ENCODE data around the gene MBTD1. TPM values are rescaled to one million over a fixed set of nuclear protein-coding genes. Genes with fewer than 3 reads are reported as not detected.
"Not testable (repeated sequence)": the region's sequence is repeated elsewhere in the genome, so short reads cannot be mapped to it uniquely, and the experiment has no call there.

MBTD1 gene
- total RNA-seq, result 10 to 100 TPM; 10.0 to 11.8 TPM
- polyA plus RNA-seq (ENCODE audit: insufficient read length in 6 of 6), result 10 to 100 TPM; 49.2 to 64.9 (median 52.9) TPM
- long read RNA-seq, donor 1, partial matches to known transcripts, result 33 of 75 reads
- long read RNA-seq, donor 1, other reads (novel, unspliced or antisense), result 42 of 75 reads
- long read RNA-seq, donor 2, partial matches to known transcripts, result 58 of 111 reads
- long read RNA-seq, donor 2, other reads (novel, unspliced or antisense), result 53 of 111 reads
- long read RNA-seq, donor 3, result 0 reads
- long read RNA-seq, donor 4, result 0 reads
- long read RNA-seq, donor 5, full-length matches to known transcripts, result 4 of 39 reads
- long read RNA-seq, donor 5, partial matches to known transcripts, result 19 of 39 reads
- long read RNA-seq, donor 5, other reads (novel, unspliced or antisense), result 16 of 39 reads
- long read RNA-seq, donor 6, partial matches to known transcripts, result 20 of 40 reads
- long read RNA-seq, donor 6, other reads (novel, unspliced or antisense), result 20 of 40 reads
- long read RNA-seq, donor 7, partial matches to known transcripts, result 0 of 1 reads
- long read RNA-seq, donor 7, other reads (novel, unspliced or antisense), result 0 of 1 reads
- long read RNA-seq, donor 8, full-length matches to known transcripts, result 1 of 1 reads
- long read RNA-seq, donor 8, partial matches to known transcripts, result 0 of 1 reads
- long read RNA-seq, donor 8, other reads (novel, unspliced or antisense), result 0 of 1 reads
- long read RNA-seq, donor 9, result 0 reads
- long read RNA-seq, donor 10, partial matches to known transcripts, result 1 of 2 reads
- long read RNA-seq, donor 10, other reads (novel, unspliced or antisense), result 1 of 2 reads
- long read RNA-seq, donor 11, result 0 reads
- long read RNA-seq, donor 12, partial matches to known transcripts, result 31 of 51 reads
- long read RNA-seq, donor 12, other reads (novel, unspliced or antisense), result 20 of 51 reads

GRCh38 chr17:51259564-51260236 lies at the start of gene MBTD1:
Gene MBTD1 (minus strand): TSS chr17:51260049. CDS start chr17:51225161, 34,888 bp downstream.
- Histone ChIP-seq H3K36me3 (peaks cover 0 to 22% of the 10 kb centered on the region in 2 donors), H3K9me3 (no peaks in the 10 kb centered on the region), H3K27me3 (no peaks in the 10 kb centered on the region), H3K27ac (peak within 1 kb of the TSS; percentile 96 to 98), H3K4me1 (peaks cover 15 to 66% of the 10 kb centered on the region in 2 donors), H3K4me3 (peak within 1 kb of the TSS; percentile 80 to 91)
- DNase-seq (peak in 3 of 4 donors; percentile 95 to 98 (median 96)), ATAC-seq (peak; percentile 89)
- intact Hi-C loops (cut with DNase I), result loop anchor here in 1 of 2 donors (10.0 kb wide), 1 partner anchor 65 kb away; no protein-coding TSS in a partner anchor
- no peak for TF ChIP-seq CTCF (IDR thresholded peaks at IDR 0.05)

- ATAC-seq (no peak), DNase-seq (no peak)
- intact Hi-C loops (cut with DNase I), result no loop called here
- H3K9me3 ChIP-seq, result peaks cover 0 to 2% of the 10 kb centered on the region in 2 donors
- H3K27ac ChIP-seq, result no peak overlapping the region
- no peaks in the 10 kb centered on the region for H3K27me3 ChIP-seq
- TF ChIP-seq CTCF (IDR thresholded peaks at IDR 0.05), result no peak
- H3K36me3 ChIP-seq, result peaks cover 0 to 3% of the 10 kb centered on the region in 2 donors
- no peaks in the 10 kb centered on the region for H3K4me1 ChIP-seq
- no peak overlapping the region for H3K4me3 ChIP-seq
Observed at GRCh38 chr17:51305182-51305581, 45.3 kb upstream of the MBTD1 start.

GRCh38 chr17:51299859-51300258 lies 40.0 kb upstream of the MBTD1 start:
- peaks cover 0 to 33% of the 10 kb centered on the region in 2 donors for H3K36me3 ChIP-seq
- DNase-seq (no peak), ATAC-seq (no peak)
- no peak overlapping the region for H3K27ac ChIP-seq
- H3K9me3 ChIP-seq, result no peaks in the 10 kb centered on the region
- intact Hi-C loops (cut with DNase I), result no loop called here
- H3K27me3 ChIP-seq, result no peaks in the 10 kb centered on the region
- H3K4me3 ChIP-seq, result no peak overlapping the region
- no peak for TF ChIP-seq CTCF (IDR thresholded peaks at IDR 0.05)
- H3K4me1 ChIP-seq, result no peaks in the 10 kb centered on the region

- intact Hi-C loops (cut with DNase I), result no loop called here
- ATAC-seq (peak; percentile 73), DNase-seq (peak in 2 of 4 donors; percentile 18 to 58)
- Histone ChIP-seq H3K36me3 (peaks cover 0 to 42% of the 10 kb centered on the region in 2 donors), H3K27ac (no peak overlapping the region), H3K9me3 (no peaks in the 10 kb centered on the region), H3K27me3 (no peaks in the 10 kb centered on the region), H3K4me1 (no peaks in the 10 kb centered on the region), H3K4me3 (no peak overlapping the region)
- peak; percentile 38 to 45 for TF ChIP-seq CTCF (IDR thresholded peaks at IDR 0.05)
Observed at GRCh38 chr17:51298508-51299371, 38.9 kb upstream of the MBTD1 start.

GRCh38 chr17:51294338-51294737 lies 34.5 kb upstream of the MBTD1 start:
- H3K4me1 ChIP-seq; intact Hi-C loops (cut with DNase I); H3K9me3 ChIP-seq; ATAC-seq; H3K27ac ChIP-seq; DNase-seq; H3K27me3 ChIP-seq; H3K4me3 ChIP-seq: not testable (repeated sequence)
- peaks cover 0 to 75% of the 10 kb centered on the region in 2 donors for H3K36me3 ChIP-seq

Data from left lung (tissue), 14 donors.